GM15510 (cell line): ENCODE measurements around the gene RPTOR.

Source experiments
- POLR2A ChIP-seq: IDR thresholded peaks from 3 replicates; pipeline ENCODE4 v1.6.1; 2011; ENCODE audit warnings: borderline replicate concordance; ENCODE audit not compliant: insufficient read length; ENCODE audit errors: extremely low read depth

RPTOR gene

DNA sequence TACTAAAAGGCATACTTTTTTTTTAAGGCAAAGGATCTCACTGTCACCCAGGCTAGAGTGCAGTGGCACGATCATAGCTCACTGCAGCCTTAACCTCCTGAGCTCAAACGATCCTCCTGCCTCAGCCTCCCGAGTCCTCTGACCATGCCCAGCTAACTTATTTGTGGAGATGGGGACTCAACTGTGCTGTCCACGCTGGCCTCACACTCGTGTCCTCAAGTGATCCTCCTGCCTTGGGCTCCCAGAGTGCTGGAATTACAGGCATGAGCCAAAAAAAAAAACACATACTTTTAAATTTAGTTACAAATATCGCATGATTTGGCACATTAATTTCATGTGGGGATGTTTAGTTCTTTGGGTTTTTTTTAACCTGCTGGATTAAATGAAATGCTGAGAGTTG lies 239.3 kb downstream of the RPTOR start:
- TF ChIP-seq POLR2A, result no peak

DNA sequence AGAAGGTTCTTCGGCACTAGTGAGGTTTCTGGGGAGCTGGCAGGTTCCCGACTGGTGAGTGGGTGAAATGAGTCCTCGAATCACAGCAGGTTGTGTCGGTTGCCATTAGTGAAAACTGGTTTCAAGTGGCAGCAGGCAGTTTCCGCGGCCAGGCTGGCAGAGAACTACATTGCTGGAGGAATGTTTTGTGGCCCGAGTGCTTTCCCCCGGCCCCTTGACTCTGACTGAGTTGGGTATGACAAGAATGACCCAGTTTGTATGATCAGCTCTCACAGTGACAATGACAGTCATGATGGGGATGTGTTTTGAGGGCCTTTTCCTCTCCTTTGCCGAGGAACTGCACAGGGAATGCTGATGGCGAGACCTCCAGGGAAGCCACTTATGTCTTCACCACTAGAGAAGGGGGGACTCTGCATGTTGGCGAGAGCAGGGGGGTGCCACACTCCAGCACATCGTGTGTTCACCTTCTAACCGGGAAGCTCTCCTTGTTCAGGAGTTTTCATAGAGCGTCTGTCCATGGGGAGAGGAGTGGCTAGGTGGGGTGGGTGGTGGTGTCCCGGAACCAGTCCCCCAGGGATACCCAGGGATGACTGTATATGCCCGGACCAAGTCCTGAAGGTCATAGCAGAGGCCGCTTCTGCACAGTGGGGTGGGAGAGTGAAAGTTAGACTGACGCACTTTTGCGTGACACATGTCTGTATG lies 241.0 kb downstream of the RPTOR start:
- TF ChIP-seq POLR2A, result no peak

DNA sequence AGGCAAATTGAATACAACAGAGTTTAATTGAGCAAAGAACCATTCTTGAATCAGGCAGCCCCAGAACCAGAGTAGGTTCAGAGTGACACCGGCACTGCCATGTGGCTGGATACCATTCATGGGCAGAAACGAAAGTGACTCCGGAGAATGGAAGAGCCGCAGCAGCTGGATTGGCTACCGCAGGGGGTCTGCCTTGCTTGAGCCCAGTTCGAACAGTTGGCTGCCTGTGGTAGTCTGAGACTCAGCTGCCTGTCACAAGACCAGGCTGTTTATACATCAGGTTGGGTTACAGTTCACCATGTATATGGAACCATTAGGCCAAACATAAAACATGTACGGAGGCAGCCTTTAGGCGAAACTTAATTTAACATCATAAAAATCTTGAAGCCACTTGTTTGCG lies 241.8 kb downstream of the RPTOR start:
- TF ChIP-seq POLR2A, result no peak

DNA sequence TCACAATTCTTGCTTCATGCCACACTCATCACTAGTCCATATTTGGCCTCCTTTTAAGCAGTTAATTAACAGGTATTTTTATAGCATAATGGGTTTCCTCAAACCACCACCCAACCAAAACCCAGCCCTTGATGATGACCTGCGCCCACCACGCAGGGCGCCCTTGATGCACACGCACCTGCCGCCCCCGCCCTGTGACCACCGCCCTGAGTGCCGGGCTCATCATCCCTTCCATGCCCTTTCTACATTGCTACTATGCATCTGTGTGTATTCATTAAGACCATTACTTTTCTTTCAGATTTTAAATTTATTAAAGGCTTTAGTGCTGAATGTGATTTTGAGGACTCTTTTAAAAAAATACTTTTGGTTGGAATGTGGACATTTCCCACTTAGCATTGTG lies 242.2 kb downstream of the RPTOR start:
- TF ChIP-seq POLR2A, result no peak

DNA sequence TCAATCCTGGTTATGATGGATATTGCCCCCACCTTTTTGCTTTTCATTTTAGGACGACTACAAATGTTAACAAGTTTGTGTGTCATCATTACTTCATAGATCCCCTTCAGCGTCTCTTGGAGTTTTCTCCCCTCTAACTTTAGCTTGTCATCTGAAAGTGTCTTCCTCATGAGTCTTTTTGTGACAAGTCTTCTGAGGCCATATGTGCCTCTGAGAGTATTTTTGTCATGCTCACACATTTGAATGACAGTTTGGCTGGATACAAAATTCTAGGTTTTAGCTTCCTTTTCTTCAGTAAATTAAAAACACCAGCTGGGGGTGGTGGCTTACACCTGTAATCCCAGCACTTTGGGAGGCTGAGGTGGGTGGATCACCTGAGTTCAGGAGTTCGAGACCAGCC lies 243.2 kb downstream of the RPTOR start:
- no peak for TF ChIP-seq POLR2A

DNA sequence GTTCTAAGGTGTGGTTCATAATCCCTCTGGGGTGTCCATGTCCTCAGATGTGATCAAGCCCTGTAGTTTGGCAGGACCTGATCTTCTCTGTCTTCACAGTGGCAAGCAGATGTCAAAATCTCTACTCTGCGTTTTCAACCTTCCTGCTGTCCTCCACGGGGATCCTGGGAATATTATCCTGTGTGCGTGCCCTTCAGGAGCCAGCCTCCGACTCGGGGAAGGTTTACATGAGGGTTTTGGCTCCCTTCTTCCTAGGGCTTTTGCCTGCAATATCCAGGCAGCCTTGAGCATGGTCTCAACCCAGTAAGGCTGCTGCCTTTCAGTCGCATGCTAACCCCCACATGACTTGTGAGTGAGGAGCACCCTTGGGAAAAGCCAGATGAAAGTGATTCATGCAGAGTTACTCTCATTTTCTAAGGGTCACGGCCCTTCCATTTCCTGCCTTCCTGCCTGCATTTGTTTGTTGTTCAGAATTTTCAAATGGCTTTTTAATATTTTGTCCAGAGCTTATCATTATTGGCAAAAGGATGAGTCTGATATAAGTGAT lies 244.8 kb downstream of the RPTOR start:
- no peak for TF ChIP-seq POLR2A

DNA sequence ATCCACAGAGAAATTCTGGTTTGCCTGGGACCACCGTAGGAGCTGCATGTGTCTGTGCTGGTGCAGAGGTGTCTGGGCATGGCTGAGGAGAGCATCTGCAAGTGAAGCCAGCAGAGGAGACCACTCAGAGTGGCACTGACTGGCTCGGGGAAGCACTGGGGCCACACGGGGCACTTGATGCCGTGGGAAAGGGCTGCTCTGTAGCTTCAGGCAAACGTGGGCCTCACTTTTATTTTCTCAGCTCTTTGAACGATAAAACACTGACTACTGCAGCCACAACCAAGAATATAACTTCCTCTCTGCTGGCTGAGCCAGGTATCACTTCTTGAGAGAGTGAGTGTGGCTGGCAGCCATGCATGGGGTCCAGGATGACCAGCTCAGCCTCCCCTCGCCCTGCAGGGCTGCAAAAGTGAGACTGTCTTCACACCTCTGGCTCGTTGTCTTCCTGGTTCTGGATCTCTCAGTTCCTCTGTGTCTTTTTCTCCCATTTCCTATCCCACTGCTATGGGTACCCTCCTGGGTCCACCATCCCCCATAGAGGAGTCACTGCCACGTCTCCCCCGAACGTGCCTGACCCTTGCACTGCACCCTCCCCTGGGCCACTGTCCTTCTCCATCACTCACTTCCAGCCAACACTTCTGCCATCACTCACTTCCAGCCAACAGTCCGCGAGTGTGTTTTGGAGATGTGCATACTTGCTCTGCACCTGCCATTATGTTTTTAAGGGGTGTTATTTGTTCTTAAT lies 245.6 kb downstream of the RPTOR start:
- no peak for TF ChIP-seq POLR2A

DNA sequence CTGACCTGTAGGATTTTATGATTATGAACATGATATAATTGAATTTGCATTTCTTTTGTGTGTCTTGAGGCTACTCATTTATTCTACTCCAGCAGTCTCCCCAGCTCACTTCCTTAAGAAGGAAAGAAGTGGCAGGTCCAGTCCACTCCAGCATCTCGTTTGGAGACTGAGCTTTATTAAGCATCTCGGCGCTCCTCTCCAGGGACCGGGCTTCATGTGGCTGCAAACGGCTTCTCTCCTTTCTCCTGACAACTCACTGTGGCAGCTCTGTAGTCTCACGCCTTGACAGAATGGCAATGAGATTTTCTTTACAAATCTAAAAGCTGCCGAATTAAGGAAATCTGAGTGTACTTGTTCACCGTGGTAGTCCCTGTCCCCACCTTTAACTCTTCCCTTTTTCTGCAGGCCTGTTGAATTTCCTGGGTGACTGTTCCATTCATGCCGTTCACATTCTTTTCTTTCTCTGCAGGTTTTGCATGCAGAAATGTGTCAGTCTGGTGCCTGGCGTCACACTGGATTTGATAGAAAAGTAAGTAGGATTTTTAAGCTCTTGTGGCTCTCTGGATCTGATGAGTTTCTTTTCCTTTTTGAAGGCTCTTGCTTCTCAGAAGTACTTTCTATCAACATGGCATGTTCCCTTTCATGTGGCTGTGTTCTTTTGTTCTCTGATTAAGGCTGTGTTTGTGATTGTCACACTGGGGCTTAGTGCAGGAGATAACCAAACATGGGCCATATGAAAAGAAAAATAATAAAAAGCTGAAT lies 246.5 kb downstream of the RPTOR start:
- TF ChIP-seq POLR2A, result no peak

DNA sequence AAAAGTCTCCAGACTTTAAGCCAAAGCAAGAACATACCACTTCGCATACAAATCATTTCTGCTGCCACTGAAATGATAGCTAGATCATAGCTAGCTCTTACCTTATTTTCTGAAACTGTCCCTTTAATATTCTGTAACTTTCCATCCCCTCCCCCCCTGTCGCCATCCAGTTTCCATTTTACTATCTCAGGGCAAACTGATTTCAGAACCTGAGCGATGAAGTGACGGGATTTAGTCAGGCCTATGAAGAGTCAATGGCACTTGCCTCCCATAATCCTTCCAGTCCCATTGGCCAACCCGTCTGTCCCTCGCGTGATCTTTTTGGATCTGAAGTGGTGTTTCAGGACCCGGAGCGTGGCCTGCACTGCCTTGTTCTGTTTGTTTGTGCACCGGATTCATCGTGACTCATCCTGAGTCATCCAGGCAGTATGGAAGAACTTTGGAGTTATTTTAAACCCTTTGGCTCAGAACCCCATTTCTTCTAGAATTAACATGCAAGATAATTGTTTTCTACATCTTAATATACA lies 247.2 kb downstream of the RPTOR start:
- no peak for TF ChIP-seq POLR2A

DNA sequence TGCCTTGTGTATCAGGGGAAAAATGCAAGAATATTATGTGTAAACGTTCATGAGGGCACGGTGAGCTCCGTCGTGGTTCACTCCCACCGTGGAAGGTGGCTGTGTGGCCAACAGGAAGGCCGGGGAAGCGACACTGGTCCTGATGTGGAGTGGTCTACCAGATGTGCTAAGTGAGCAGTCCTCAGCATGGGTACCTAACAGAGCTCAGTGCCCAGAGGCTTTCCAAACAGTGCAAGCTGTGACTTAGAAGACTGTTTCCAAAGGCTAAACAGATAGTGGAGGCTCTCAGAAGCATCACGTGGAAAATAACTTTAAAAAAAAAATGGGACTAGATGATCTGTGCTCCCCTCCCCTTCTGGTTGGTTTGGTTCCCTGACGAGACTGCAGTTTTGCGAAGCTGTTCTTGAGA lies 247.7 kb downstream of the RPTOR start:
- TF ChIP-seq POLR2A, result no peak

DNA sequence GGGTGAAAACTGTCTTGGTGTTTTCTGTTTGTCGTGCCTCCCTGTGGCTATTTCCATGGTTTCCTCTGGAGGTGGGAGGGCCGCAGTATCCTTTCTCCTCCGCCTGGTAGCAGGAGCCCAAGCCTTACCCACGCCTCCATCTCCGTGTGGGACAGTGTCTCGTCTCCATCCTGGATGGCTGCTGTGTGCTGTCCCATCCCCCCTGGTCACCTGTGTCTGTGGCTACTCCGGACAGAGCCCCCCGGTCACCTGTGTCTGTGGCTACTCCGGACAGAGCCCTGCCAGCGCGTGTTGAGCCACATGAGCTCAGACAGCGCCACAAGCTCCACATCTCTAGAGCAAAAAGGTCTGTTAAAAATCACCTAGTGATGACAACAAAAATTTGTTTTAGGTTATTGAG lies 248.8 kb downstream of the RPTOR start:
- TF ChIP-seq POLR2A, result no peak

DNA sequence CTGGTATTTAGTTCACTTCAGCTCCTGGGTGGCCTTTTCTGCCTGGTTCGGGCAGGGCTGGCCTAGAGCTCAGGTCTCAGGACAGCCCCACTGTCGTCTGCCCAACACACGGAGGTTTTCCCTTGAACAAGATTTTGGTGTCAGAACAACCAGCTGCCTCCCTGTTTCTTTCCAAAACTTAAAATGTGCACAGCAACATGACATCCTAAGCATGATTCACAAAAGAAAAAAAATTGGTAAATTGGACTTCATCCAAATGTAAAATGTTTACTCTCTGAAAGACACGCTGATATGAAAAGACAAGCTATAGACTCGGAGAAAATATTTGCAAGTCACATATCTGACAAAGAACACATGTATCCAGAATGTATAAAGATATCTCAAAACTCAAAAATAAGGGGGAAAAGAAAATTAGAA lies 249.2 kb downstream of the RPTOR start:
- TF ChIP-seq POLR2A, result no peak

DNA sequence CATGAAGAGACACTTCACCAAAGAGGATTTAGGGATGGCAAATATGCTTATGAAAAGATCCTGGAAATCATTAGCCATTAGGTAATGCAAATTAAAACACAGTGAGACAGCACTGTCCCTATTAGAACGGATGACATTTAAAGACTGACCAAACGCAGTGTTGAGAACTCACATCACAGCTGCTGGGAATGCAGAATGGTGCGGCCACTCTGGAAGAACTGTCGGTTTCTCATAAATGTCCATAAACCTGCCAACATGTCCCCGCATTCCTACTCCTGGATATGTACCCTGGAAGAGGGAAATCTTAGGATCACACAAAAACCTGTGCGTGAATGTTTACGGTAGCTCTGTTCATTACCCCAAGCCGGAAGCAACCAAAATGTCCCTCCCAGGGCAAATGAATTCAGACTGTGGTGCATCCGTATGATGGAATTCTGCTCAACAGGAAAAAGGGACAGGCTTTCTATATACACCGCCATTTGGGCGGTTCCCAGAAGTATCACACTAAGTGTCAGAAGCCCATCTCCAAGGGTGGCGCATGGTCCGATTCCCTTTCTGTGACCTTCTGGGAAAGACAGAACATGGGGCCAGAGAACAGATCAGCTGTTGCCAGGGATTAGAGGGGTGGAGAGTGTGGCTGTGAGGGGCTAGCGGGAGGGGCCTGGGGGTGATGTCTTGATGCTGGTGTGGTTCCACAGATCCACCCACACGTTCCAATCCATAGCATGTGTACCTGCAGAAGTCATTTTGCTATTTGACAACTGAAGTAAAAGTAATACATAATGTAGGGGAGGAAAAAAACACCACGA lies 249.8 kb downstream of the RPTOR start:
- TF ChIP-seq POLR2A, result no peak

DNA sequence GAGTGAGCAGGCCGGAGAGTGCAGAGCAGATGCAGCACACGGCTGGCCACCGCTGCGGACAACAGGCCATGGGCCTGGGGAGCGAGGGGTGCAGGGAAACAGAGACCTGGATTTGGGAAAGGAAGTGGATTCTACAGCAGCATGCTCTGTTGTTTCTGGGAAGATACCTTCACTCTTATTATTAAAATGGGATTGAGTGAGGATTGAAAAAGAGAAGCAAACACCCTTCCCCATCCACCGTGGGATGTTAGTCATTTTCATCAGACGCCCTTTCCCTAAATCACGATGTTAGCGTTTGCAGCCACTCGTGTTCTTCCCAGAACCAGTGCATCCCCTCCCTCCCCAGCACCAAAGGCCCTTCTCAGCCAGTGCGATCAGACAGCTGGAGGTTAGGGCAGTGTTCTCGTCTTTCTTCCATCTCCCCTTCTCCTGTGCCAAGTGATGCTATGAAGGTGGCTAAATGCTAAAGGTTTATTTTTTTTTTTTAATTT lies 250.5 kb downstream of the RPTOR start:
- no peak for TF ChIP-seq POLR2A
